ENCODE measurements around the gene ITPKC. TPM values are rescaled to one million over a fixed set of nuclear protein-coding genes. Genes with fewer than 3 reads are reported as not detected.

Gene ITPKC
- total RNA-seq, 2 donors from 2014 or later, result 15.8 to 22.0 TPM

- no peak overlapping the region for H3K4me3 ChIP-seq
- no peaks in the 10 kb centered on the region for H3K9me3 ChIP-seq
- no peaks in the 10 kb centered on the region for H3K27me3 ChIP-seq
- DNase-seq, result no peak
- intact Hi-C loops (cut with DNase I), result no loop called here
- H3K36me3 ChIP-seq, result no peaks in the 10 kb centered on the region
- H3K4me1 ChIP-seq, result no peaks in the 10 kb centered on the region
- no peak overlapping the region for H3K27ac ChIP-seq
- no peak overlapping the region for H3K9ac ChIP-seq (ENCODE audit: low read depth in 2 of 2, low read length in 2 of 2)
- TF ChIP-seq, protein P1, sequence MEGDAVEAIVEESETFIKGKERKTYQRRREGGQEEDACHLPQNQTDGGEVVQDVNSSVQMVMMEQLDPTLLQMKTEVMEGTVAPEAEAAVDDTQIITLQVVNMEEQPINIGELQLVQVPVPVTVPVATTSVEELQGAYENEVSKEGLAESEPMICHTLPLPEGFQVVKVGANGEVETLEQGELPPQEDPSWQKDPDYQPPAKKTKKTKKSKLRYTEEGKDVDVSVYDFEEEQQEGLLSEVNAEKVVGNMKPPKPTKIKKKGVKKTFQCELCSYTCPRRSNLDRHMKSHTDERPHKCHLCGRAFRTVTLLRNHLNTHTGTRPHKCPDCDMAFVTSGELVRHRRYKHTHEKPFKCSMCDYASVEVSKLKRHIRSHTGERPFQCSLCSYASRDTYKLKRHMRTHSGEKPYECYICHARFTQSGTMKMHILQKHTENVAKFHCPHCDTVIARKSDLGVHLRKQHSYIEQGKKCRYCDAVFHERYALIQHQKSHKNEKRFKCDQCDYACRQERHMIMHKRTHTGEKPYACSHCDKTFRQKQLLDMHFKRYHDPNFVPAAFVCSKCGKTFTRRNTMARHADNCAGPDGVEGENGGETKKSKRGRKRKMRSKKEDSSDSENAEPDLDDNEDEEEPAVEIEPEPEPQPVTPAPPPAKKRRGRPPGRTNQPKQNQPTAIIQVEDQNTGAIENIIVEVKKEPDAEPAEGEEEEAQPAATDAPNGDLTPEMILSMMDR (IDR thresholded peaks at IDR 0.05), result no peak
Measured at GRCh38 chr19:40686882-40687524, 29.9 kb upstream of the ITPKC start.

DNA sequence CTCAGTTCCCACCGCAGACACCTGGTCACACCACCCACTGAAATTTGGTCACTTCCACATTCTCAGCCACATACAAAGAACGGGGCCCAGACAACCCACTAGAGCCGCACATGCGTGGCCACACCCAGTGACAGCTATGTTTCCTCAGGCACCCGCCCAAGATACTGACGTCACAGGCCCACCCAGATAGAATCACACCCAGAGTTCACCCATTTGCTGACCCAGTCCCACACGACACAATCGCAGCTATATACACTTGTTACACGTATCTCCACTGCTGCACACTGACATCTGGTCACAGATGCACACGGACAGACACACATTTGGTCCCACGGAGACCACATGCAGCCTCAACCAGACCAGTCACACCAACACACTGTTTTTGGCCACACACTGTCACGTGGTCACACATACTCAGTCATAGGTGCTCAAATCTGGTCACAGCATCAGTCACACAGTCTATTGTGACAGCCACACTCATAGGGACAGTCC lies 29.3 kb upstream of the ITPKC start:
- peak overlapping the region; percentile 12 for H3K27ac ChIP-seq

DNA sequence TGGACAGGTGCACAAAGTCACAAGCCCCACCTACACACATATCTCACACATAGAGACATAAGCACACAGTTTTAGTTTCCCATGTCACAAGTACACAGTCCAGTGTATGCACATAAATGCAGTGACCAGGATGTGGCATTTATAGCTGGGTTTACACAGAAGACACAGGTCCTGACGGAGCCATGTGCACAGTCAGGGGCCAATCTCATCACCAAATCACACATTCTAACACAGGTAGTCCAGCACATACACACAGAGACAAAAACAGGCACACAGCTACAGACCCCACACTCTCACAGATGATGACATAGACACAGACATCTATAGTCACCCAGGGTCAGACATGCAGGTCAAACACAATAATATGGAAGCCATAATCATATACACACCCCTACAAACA lies 28.6 kb upstream of the ITPKC start:
- intact Hi-C loops (cut with DNase I), result no loop called here
- H3K9ac ChIP-seq (ENCODE audit: low read depth in 2 of 2, low read length in 2 of 2), result peak overlapping the region in 1 of 2 donors; percentile 42
- no peak for DNase-seq
- no peaks in the 10 kb centered on the region for H3K27me3 ChIP-seq
- H3K4me1 ChIP-seq, result no peaks in the 10 kb centered on the region
- TF ChIP-seq, protein P1 (IDR thresholded peaks at IDR 0.05), result no peak
- H3K27ac ChIP-seq, result no peak overlapping the region
- H3K36me3 ChIP-seq, result no peaks in the 10 kb centered on the region
- no peaks in the 10 kb centered on the region for H3K9me3 ChIP-seq
- H3K4me3 ChIP-seq, result no peak overlapping the region

More for the DNA sequence above, 29.3 kb upstream of the ITPKC start:
- H3K4me3 ChIP-seq, result no peak overlapping the region
- H3K4me1 ChIP-seq, result no peaks in the 10 kb centered on the region
- no peaks in the 10 kb centered on the region for H3K36me3 ChIP-seq
- TF ChIP-seq, protein P1 (IDR thresholded peaks at IDR 0.05), result no peak
- H3K27me3 ChIP-seq, result no peaks in the 10 kb centered on the region
- peak overlapping the region in 1 of 2 donors; percentile 42 for H3K9ac ChIP-seq (ENCODE audit: low read depth in 2 of 2, low read length in 2 of 2)
- H3K9me3 ChIP-seq, result no peaks in the 10 kb centered on the region
- intact Hi-C loops (cut with DNase I), result no loop called here
- DNase-seq, result peak; percentile 76

GRCh38 chr19:40688987-40689338 lies 27.9 kb upstream of the ITPKC start:
- Histone ChIP-seq H3K9ac (ENCODE audit: low read depth in 2 of 2, low read length in 2 of 2) (peak overlapping the region in 1 of 2 donors; percentile 66), H3K36me3 (no peaks in the 10 kb centered on the region), H3K4me3 (peak overlapping the region; percentile 53), H3K27me3 (no peaks in the 10 kb centered on the region), H3K4me1 (no peaks in the 10 kb centered on the region), H3K27ac (no peak overlapping the region), H3K9me3 (no peaks in the 10 kb centered on the region)
- intact Hi-C loops (cut with DNase I), result no loop called here
- no peak for DNase-seq
- TF ChIP-seq, protein P1 (IDR thresholded peaks at IDR 0.05), result no peak

DNA sequence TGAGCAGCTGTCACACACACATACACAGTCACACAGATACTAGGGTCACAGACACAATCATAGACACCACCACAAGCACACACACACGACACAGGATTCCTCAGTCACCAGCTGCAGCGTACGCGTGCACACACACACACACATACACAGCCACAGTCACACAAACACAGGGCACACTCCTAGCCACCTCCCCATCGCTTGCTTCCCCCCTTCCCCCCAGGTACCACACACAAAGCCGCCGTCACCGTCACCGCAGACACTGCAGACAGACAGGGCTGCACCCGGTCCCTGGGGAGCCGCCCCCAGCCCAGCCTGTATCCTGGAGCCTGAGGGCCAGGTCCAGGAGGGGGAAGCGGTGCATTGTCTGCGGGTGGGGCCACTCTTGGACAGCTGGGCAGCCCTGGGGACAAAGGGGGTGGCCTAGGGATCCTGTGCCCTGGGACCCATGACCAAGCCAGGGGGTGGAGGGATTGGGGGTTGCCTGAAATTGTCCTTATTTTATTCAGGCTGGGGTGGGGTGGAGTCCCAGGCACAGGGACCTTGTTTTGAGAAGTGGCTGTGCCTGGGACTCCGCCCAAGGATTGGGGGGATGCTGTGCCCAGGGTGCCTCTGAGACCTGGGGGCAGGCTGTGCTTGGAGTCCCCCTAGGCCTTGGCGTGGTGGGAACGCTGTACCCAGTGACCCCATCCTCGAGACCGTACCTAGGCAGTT lies 27.4 kb upstream of the ITPKC start:
- intact Hi-C loops (cut with DNase I), result no loop called here
- Histone ChIP-seq H3K27me3 (no peaks in the 10 kb centered on the region), H3K4me3 (peak overlapping the region; percentile 53), H3K9ac (ENCODE audit: low read depth in 2 of 2, low read length in 2 of 2) (peak overlapping the region; percentile 65 to 66), H3K9me3 (no peaks in the 10 kb centered on the region), H3K4me1 (no peaks in the 10 kb centered on the region), H3K36me3 (no peaks in the 10 kb centered on the region), H3K27ac (peak overlapping the region; percentile 69)
- peak; percentile 29 for DNase-seq
- TF ChIP-seq, protein P1 (IDR thresholded peaks at IDR 0.05), result no peak
